GM12878 (cell line): ENCODE results near the gene S100G. TPM values are rescaled to one million over a fixed set of nuclear protein-coding genes. Genes with fewer than 3 reads are reported as not detected.

ENCODE experiments used
- ATAC-seq: fragments of 200-7000 bp; cut with Tn5 transposase; 3 replicates; pipeline ENCODE4 v1.9.1; 2020; ENCODE audit warnings: mild to moderate bottlenecking, moderate library complexity
- BruUV-seq: library from RNA; stranded (reverse); fragments of 400-500 nt; replicated peaks from 2 replicates; lab custom pipeline; 2021; lab: Mats Ljungman, UMichigan
- CTCF ChIA-PET: fragments of 300-600 bp; sonication (Branson Sonifier 250); formaldehyde crosslinking; extraction: SDS; loops from one replicate; lab custom pipeline; 2021; ENCODE audit warnings: inconsistent platforms; lab: Yijun Ruan, JAX
- POLR2A ChIA-PET: fragments of 350-600 bp; formaldehyde crosslinking; extraction: SDS; loops from one replicate; lab custom pipeline; 2021; ENCODE audit warnings: inconsistent platforms; lab: Charles Lee
- RAD21 ChIA-PET: fragments of 300-600 bp; sonication (Branson Sonifier 250); formaldehyde crosslinking; loops from one replicate; lab custom pipeline; 2023; ENCODE audit warnings: antibody characterized with exemption; ENCODE audit not compliant: unreplicated experiment; lab: Charles Lee
- SMC1A ChIA-PET: fragments of 300-600 bp; sonication (Branson Sonifier 250); formaldehyde crosslinking; loops from one replicate; lab custom pipeline; 2023; ENCODE audit not compliant: unreplicated experiment, uncharacterized antibody; lab: Charles Lee
- DNase-seq: peaks from one replicate; pipeline ENCODE4 v3.0.0-alpha.2; 2011; ENCODE audit warnings: low read depth, low spot score
- FAIRE-seq: peaks from 3 replicates; lab custom pipeline; 2011; peaks lifted over from hg19 to GRCh38; lab: Jason Lieb, UNC
- H2AFZ ChIP-seq: 2 replicates; pipeline ENCODE4 v1.6.0; 2011; ENCODE audit warnings: low read depth, low read length, control low read depth; ENCODE audit not compliant: control insufficient read depth
- H3K27ac ChIP-seq: 2 replicates; pipeline ENCODE4 v1.5.1; 2011; ENCODE audit warnings: control low read depth; ENCODE audit not compliant: control insufficient read depth, insufficient read depth
- H3K27me3 ChIP-seq, 2 experiments: replicated peaks in 1 of 2; 2 replicates each; pipeline versions ENCODE4 v1.6.0 to v1.6.1; 2011; ENCODE audit warnings: low read length in 1 of 2; ENCODE audit not compliant: control insufficient read depth in 2 of 2, insufficient read depth in 2 of 2
- H3K36me3 ChIP-seq, 2 experiments: 2 replicates each; pipeline ENCODE4 v1.5.1; 2011; ENCODE audit warnings: low read length in 1 of 2; ENCODE audit not compliant: control insufficient read depth in 2 of 2, insufficient read depth in 2 of 2
- H3K4me1 ChIP-seq: 2 replicates; pipeline ENCODE4 v1.6.1; 2011; ENCODE audit warnings: mild to moderate bottlenecking, low read length, moderate library complexity, mixed read lengths; ENCODE audit not compliant: control insufficient read depth, insufficient read depth
- H3K4me2 ChIP-seq: 2 replicates; pipeline ENCODE4 v1.6.0; 2011; ENCODE audit warnings: control low read depth; ENCODE audit not compliant: control insufficient read depth, insufficient read depth
- H3K4me3 ChIP-seq: fragments of 200-600 bp; sonication (generic); 2 replicates; pipeline ENCODE4 v1.5.1; 2016
- H3K79me2 ChIP-seq: 2 replicates; pipeline ENCODE4 v1.6.0; 2011; ENCODE audit warnings: low read length; ENCODE audit not compliant: control insufficient read depth, insufficient read depth
- H3K9ac ChIP-seq: 2 replicates; pipeline ENCODE4 v1.8.0; 2011; ENCODE audit warnings: low read length, control low read depth, mixed read lengths; ENCODE audit not compliant: control insufficient read depth, insufficient read depth
- H3K9me3 ChIP-seq: replicated peaks from 3 replicates; pipeline ENCODE4 v1.5.1; 2011; ENCODE audit warnings: mild to moderate bottlenecking, low read length; ENCODE audit not compliant: control insufficient read depth, insufficient read depth
- H4K20me1 ChIP-seq: 2 replicates; pipeline ENCODE4 v1.6.0; 2011; ENCODE audit not compliant: control insufficient read depth, insufficient read depth
- BCL11A ChIP-seq: IDR thresholded peaks from 2 replicates; pipeline ENCODE4 v1.6.1; 2011; ENCODE audit warnings: low read depth, low read length
- CEBPB ChIP-seq, 2 experiments: fragments of 150-350 bp in 1 of 2; IDR thresholded peaks; 2 replicates each; pipeline ENCODE4 v1.6.1; 2012 to 2014; ENCODE audit warnings: low read depth in 2 of 2, low read length in 2 of 2, borderline replicate concordance in 1 of 2, inconsistent platforms in 1 of 2
- ZBTB11 ChIP-seq: fragments of 450-650 bp; formaldehyde crosslinking; IDR thresholded peaks from 2 replicates; pipeline ENCODE4 v1.5.0; 2022; ENCODE audit warnings: mild to moderate bottlenecking, missing genetic modification characterization
- WGBS: methylation state at CpG from one replicate; pipeline ENCODE4 v1.1.6; 2016; ENCODE audit warnings: low lambda C conversion rate; ENCODE audit not compliant: insufficient replicate concordance, insufficient coverage; ENCODE audit errors: missing lambda C conversion rate; 5-methylcytosine and 5-hydroxymethylcytosine counted together
- in situ Hi-C: fragments of 300-500 bp; cut with MboI; formaldehyde crosslinking; loops from 9 replicates; pipeline ENCODE4 v1.14.3; 2018; ENCODE audit warnings: mixed read lengths
- intact Hi-C: fragments of 100-400 bp; cut with micrococcal nuclease; formaldehyde crosslinking; loops from one replicate; pipeline ENCODE4 v1.14.2; 2022; ENCODE audit not compliant: unreplicated experiment
- polyA plus RNA-seq, 11 experiments: library from polyadenylated mRNA; depleted of rRNA in 4 of 11; unstranded in 6 of 11; stranded (reverse) in 5 of 11; fragments of >200 nt; fragmentation: Nextera tagmentation in 4 of 11; fragmentation: Illumina TruSeq in 1 of 11; extraction: Ambion mirVana in 4 of 11; extraction: Trizol in 1 of 11; gene quantifications; 1 replicate in 1 of 11; 2 replicates in 10 of 11; pipeline versions ENCODE4 v1.2.1 to v1.2.3, GENCODE V29; 2011 to 2016; ENCODE audit warnings: inconsistent platforms in 2 of 11, missing spikeins in 2 of 11, low read depth in 1 of 11
- total RNA-seq, 4 experiments: library from RNA; depleted of rRNA in 3 of 4; stranded (reverse); fragments of >200 nt in 3 of 4; fragmentation: Illumina TruSeq in 1 of 4; extraction: Trizol in 1 of 4; gene quantifications; 2 replicates each; pipeline versions ENCODE4 v1.2.1 to v1.2.3, GENCODE V29; 2013 to 2021

S100G gene
- total and polyA plus RNA-seq, 10 of the 15 experiments (the other 5 are each of a cell fraction or from before 2014, with no cell fraction given) = not detected

DNA sequence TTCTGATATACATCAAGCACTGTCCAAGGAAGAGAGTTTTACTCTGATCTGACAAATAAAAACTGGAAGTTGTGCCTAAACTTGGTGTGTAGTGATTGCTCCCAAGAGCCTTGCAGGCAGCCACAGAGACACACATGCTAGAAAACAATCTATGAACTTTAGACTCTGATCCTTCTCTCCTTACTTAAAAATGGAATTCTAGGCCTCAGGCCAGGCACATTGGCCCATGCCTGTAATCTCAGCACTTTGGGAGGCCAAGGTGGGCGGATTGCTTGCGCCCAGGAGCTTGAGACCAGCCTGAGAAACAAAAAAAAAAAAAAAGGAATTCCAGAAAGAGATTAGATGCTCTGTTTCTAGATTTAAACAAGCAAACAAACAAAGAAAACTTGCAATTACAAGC, 45.6 kb upstream of the S100G start:
- FAIRE-seq = no peak
- no peaks in the 10 kb centered on the region for H3K9me3 ChIP-seq
- intact Hi-C loops = no loop called here
- no peak overlapping the region for H3K4me2 ChIP-seq
- WGBS = 46% methylated on average over 2 of the region's 2 CpGs
- H3K4me3 ChIP-seq = no peak overlapping the region
- no peaks in the 10 kb centered on the region for H3K4me1 ChIP-seq
- ChIA-PET SMC1A (no interaction called here), RAD21 (no interaction called here), CTCF (no interaction called here), POLR2A (no interaction called here)
- no peak for DNase-seq
- no peak overlapping the region for H3K27ac ChIP-seq
- no peaks in the 10 kb centered on the region for H4K20me1 ChIP-seq
- no peak overlapping the region for H3K9ac ChIP-seq
- TF ChIP-seq CEBPB (IDR thresholded peaks at IDR 0.05; ENCODE audit: borderline replicate concordance in 1 of 2, low read depth in 2 of 2, low read length in 2 of 2) = no peak
- TF ChIP-seq ZBTB11 (CRISPR knock-in tag) = no peak
- no peak for TF ChIP-seq BCL11A
- no peaks in the 10 kb centered on the region for H3K79me2 ChIP-seq
- in situ Hi-C loops = no loop called here
- BruUV-seq = no TSS peak
- no peaks in the 10 kb centered on the region for H3K27me3 ChIP-seq
- H3K36me3 ChIP-seq = 0 out of 4 replicates have a peak, but pooled peaks cover 0 to 3% of the 10 kb centered on the region in 2 experiments
- ATAC-seq = no peak
- H2AFZ ChIP-seq = no peak overlapping the region
